ENCODE results near the gene ACSF3. TPM values are rescaled to one million over a fixed set of nuclear protein-coding genes. Genes with fewer than 3 reads are reported as not detected.
"Not testable (repeated sequence)": the region's sequence is repeated elsewhere in the genome, so short reads cannot be mapped to it uniquely, and the experiment has no call there.

The ACSF3 gene
- total RNA-seq, 1 experiment from 2014 or later, result 21.8 TPM

GRCh38 chr16:89065458-89065822, 28.2 kb upstream of the ACSF3 start:
- DNase-seq, result no peak
- Histone ChIP-seq H3K9me3 (no peaks in the 10 kb centered on the region), H3K27me3 (no peaks in the 10 kb centered on the region), H3K36me3 (no peaks in the 10 kb centered on the region), H3K4me3 (no peak overlapping the region)

- Histone ChIP-seq H3K9me3 (no peaks in the 10 kb centered on the region), H3K4me3 (no peak overlapping the region), H3K27me3 (no peaks in the 10 kb centered on the region), H3K36me3 (no peaks in the 10 kb centered on the region)
- DNase-seq, result no peak
Observed at GRCh38 chr16:89066721-89067120, 26.9 kb upstream of the ACSF3 start.

GRCh38 chr16:89067677-89068443, 25.8 kb upstream of the ACSF3 start:
- H3K36me3 ChIP-seq, result no peaks in the 10 kb centered on the region
- no peak overlapping the region for H3K4me3 ChIP-seq

GRCh38 chr16:89068814-89069616, 24.6 kb upstream of the ACSF3 start:
- H3K27me3 ChIP-seq, DNase-seq, H3K36me3 ChIP-seq, H3K9me3 ChIP-seq, H3K4me3 ChIP-seq: not testable (repeated sequence)

More at GRCh38 chr16:89067677-89068443, 25.8 kb upstream of the ACSF3 start:
- no peaks in the 10 kb centered on the region for H3K9me3 ChIP-seq
- H3K27me3 ChIP-seq, result no peaks in the 10 kb centered on the region
- no peak for DNase-seq

GRCh38 chr16:89069920-89070319, 23.7 kb upstream of the ACSF3 start:
- no peaks in the 10 kb centered on the region for H3K9me3 ChIP-seq
- no peak overlapping the region for H3K4me3 ChIP-seq
- no peaks in the 10 kb centered on the region for H3K27me3 ChIP-seq
- no peaks in the 10 kb centered on the region for H3K36me3 ChIP-seq
- DNase-seq, result no peak

GRCh38 chr16:89070590-89070989, 23.1 kb upstream of the ACSF3 start:
- Histone ChIP-seq H3K4me3 (no peak overlapping the region), H3K9me3 (no peaks in the 10 kb centered on the region), H3K27me3 (no peaks in the 10 kb centered on the region), H3K36me3 (no peaks in the 10 kb centered on the region)
- no peak for DNase-seq

- no peak overlapping the region for H3K4me3 ChIP-seq
- no peak for DNase-seq
- H3K27me3 ChIP-seq, result no peaks in the 10 kb centered on the region
- H3K9me3 ChIP-seq, result no peaks in the 10 kb centered on the region
- no peaks in the 10 kb centered on the region for H3K36me3 ChIP-seq
Observed at GRCh38 chr16:89071686-89072547, 21.7 kb upstream of the ACSF3 start.

- Histone ChIP-seq H3K9me3 (no peaks in the 10 kb centered on the region), H3K27me3 (no peaks in the 10 kb centered on the region), H3K4me3 (no peak overlapping the region), H3K36me3 (no peaks in the 10 kb centered on the region)
- no peak for DNase-seq
Observed at GRCh38 chr16:89072548-89073130, 21.0 kb upstream of the ACSF3 start.

GRCh38 chr16:89073346-89074071, 20.1 kb upstream of the ACSF3 start:
- no peaks in the 10 kb centered on the region for H3K27me3 ChIP-seq
- H3K4me3 ChIP-seq, result no peak overlapping the region
- H3K36me3 ChIP-seq, result no peaks in the 10 kb centered on the region
- no peaks in the 10 kb centered on the region for H3K9me3 ChIP-seq
- no peak for DNase-seq

- not testable (repeated sequence) for H3K4me3 ChIP-seq, H3K9me3 ChIP-seq, H3K36me3 ChIP-seq, H3K27me3 ChIP-seq, DNase-seq
Observed at GRCh38 chr16:89074072-89074674, 19.5 kb upstream of the ACSF3 start.

- Histone ChIP-seq H3K36me3 (no peaks in the 10 kb centered on the region), H3K27me3 (no peaks in the 10 kb centered on the region), H3K9me3 (no peaks in the 10 kb centered on the region), H3K4me3 (no peak overlapping the region)
- DNase-seq, result no peak
Observed at GRCh38 chr16:89074803-89075688, 18.6 kb upstream of the ACSF3 start.

- no peak overlapping the region for H3K4me3 ChIP-seq
- no peaks in the 10 kb centered on the region for H3K36me3 ChIP-seq
- H3K9me3 ChIP-seq, result no peaks in the 10 kb centered on the region
- DNase-seq, result no peak
- no peaks in the 10 kb centered on the region for H3K27me3 ChIP-seq
Observed at GRCh38 chr16:89076159-89076558, 17.5 kb upstream of the ACSF3 start.

- DNase-seq, result no peak
- Histone ChIP-seq H3K27me3 (no peaks in the 10 kb centered on the region), H3K36me3 (no peaks in the 10 kb centered on the region), H3K4me3 (no peak overlapping the region), H3K9me3 (no peaks in the 10 kb centered on the region)
Observed at GRCh38 chr16:89077076-89077475, 16.6 kb upstream of the ACSF3 start.

GRCh38 chr16:89078172-89078571, 15.5 kb upstream of the ACSF3 start:
- no peak overlapping the region for H3K4me3 ChIP-seq
- DNase-seq, result no peak
- no peaks in the 10 kb centered on the region for H3K36me3 ChIP-seq
- no peaks in the 10 kb centered on the region for H3K27me3 ChIP-seq
- no peaks in the 10 kb centered on the region for H3K9me3 ChIP-seq

GRCh38 chr16:89079434-89079980, 14.1 kb upstream of the ACSF3 start:
- H3K9me3 ChIP-seq, result no peaks in the 10 kb centered on the region
- no peaks in the 10 kb centered on the region for H3K27me3 ChIP-seq
- no peak for DNase-seq
- no peak overlapping the region for H3K4me3 ChIP-seq
- H3K36me3 ChIP-seq, result no peaks in the 10 kb centered on the region

Measured in MG63 (cell line).